Duodenal mucosa (tissue), 2 donors: ENCODE data around the gene ABLIM2.

ENCODE experiments used
- H3K27ac ChIP-seq: one replicate; pipeline ENCODE4 v1.7.0; 2013; ENCODE audit warnings: low read depth, low read length
- H3K27me3 ChIP-seq, 2 donors: one replicate each; pipeline ENCODE4 v1.7.0; 2013; ENCODE audit warnings: low read length in 2 of 2, control low read depth in 1 of 2; ENCODE audit not compliant: insufficient read depth in 2 of 2, control insufficient read depth in 1 of 2
- H3K36me3 ChIP-seq, 2 donors: one replicate each; pipeline ENCODE4 v1.7.0; 2013; ENCODE audit warnings: low read length in 2 of 2, control low read depth in 1 of 2; ENCODE audit not compliant: insufficient read depth in 2 of 2, control insufficient read depth in 1 of 2
- H3K4me1 ChIP-seq, 2 donors: one replicate each; pipeline ENCODE4 v1.7.0; 2013; ENCODE audit warnings: low read length in 2 of 2, control low read depth in 1 of 2; ENCODE audit not compliant: insufficient read depth in 2 of 2, control insufficient read depth in 1 of 2
- H3K4me3 ChIP-seq, 2 donors: one replicate each; pipeline ENCODE4 v1.7.0; 2013; ENCODE audit warnings: low read length in 2 of 2, low read depth in 1 of 2
- H3K9ac ChIP-seq, 2 donors: one replicate each; pipeline ENCODE4 v1.7.0; 2013; ENCODE audit warnings: low read length in 2 of 2, low read depth in 1 of 2
- H3K9me3 ChIP-seq, 2 donors: one replicate each; pipeline ENCODE4 v1.7.0; 2013; ENCODE audit warnings: low read length in 2 of 2, control low read depth in 1 of 2; ENCODE audit not compliant: control insufficient read depth in 1 of 2

The ABLIM2 gene

GRCh38 chr4:8168232-8168631 lies 9.6 kb upstream of the ABLIM2 start:
- Histone ChIP-seq H3K9ac (no peak overlapping the region), H3K36me3 (no peaks in the 10 kb centered on the region), H3K27ac (no peak overlapping the region), H3K4me3 (no peak overlapping the region), H3K27me3 (no peaks in the 10 kb centered on the region), H3K9me3 (peaks cover 8% of the 10 kb centered on the region in 2 donors), H3K4me1 (no peaks in the 10 kb centered on the region)

- H3K27ac ChIP-seq, result no peak overlapping the region
- H3K36me3 ChIP-seq, result no peaks in the 10 kb centered on the region
- no peaks in the 10 kb centered on the region for H3K27me3 ChIP-seq
- H3K9ac ChIP-seq, result no peak overlapping the region
- peaks cover 8% of the 10 kb centered on the region in 2 donors for H3K9me3 ChIP-seq
- H3K4me1 ChIP-seq, result no peaks in the 10 kb centered on the region
- H3K4me3 ChIP-seq, result no peak overlapping the region
These were observed 9.2 kb upstream of the ABLIM2 start for GRCh38 chr4:8167815-8168214.

- no peak overlapping the region for H3K27ac ChIP-seq
- H3K9me3 ChIP-seq, result peaks cover 8% of the 10 kb centered on the region in 2 donors
- no peak overlapping the region for H3K4me3 ChIP-seq
- H3K27me3 ChIP-seq, result no peaks in the 10 kb centered on the region
- H3K4me1 ChIP-seq, result no peaks in the 10 kb centered on the region
- H3K9ac ChIP-seq, result no peak overlapping the region
- H3K36me3 ChIP-seq, result no peaks in the 10 kb centered on the region
These were observed 8.7 kb upstream of the ABLIM2 start for GRCh38 chr4:8167291-8167690.

- Histone ChIP-seq H3K36me3 (no peaks in the 10 kb centered on the region), H3K27ac (no peak overlapping the region), H3K27me3 (no peaks in the 10 kb centered on the region), H3K4me1 (no peaks in the 10 kb centered on the region), H3K4me3 (no peak overlapping the region), H3K9me3 (peaks cover 8% of the 10 kb centered on the region in 2 donors), H3K9ac (no peak overlapping the region)
These were observed 6.8 kb upstream of the ABLIM2 start for GRCh38 chr4:8165374-8165896.

- H3K9me3 ChIP-seq, result peaks cover 8% of the 10 kb centered on the region in 2 donors
- H3K27me3 ChIP-seq, result no peaks in the 10 kb centered on the region
- no peak overlapping the region for H3K9ac ChIP-seq
- no peaks in the 10 kb centered on the region for H3K36me3 ChIP-seq
- H3K4me1 ChIP-seq, result peaks cover 0 to 2% of the 10 kb centered on the region in 2 donors
- no peak overlapping the region for H3K4me3 ChIP-seq
- H3K27ac ChIP-seq, result no peak overlapping the region
These were observed 6.1 kb upstream of the ABLIM2 start for GRCh38 chr4:8164687-8165086.

GRCh38 chr4:8164194-8164565 lies 5.6 kb upstream of the ABLIM2 start:
- H3K4me3 ChIP-seq, result no peak overlapping the region
- H3K4me1 ChIP-seq, result peaks cover 0 to 7% of the 10 kb centered on the region in 2 donors
- H3K27me3 ChIP-seq, result no peaks in the 10 kb centered on the region

GRCh38 chr4:8163436-8164193 lies 5.0 kb upstream of the ABLIM2 start:
- peaks cover 4% of the 10 kb centered on the region in 2 donors for H3K9me3 ChIP-seq
- H3K27ac ChIP-seq, result no peak overlapping the region
- H3K4me1 ChIP-seq, result peaks cover 0 to 9% of the 10 kb centered on the region in 2 donors
- H3K4me3 ChIP-seq, result no peak overlapping the region
- no peaks in the 10 kb centered on the region for H3K27me3 ChIP-seq
- H3K9ac ChIP-seq, result no peak overlapping the region
- H3K36me3 ChIP-seq, result no peaks in the 10 kb centered on the region

More at GRCh38 chr4:8164194-8164565, 5.6 kb upstream of the ABLIM2 start:
- H3K9me3 ChIP-seq, result peaks cover 8% of the 10 kb centered on the region in 2 donors
- no peak overlapping the region for H3K27ac ChIP-seq
- no peaks in the 10 kb centered on the region for H3K36me3 ChIP-seq
- no peak overlapping the region for H3K9ac ChIP-seq

- Histone ChIP-seq H3K9me3 (no peaks in the 10 kb centered on the region), H3K4me3 (no peak overlapping the region), H3K27ac (no peak overlapping the region), H3K9ac (no peak overlapping the region), H3K4me1 (peaks cover 0 to 13% of the 10 kb centered on the region in 2 donors), H3K27me3 (peaks cover 0 to 2% of the 10 kb centered on the region in 2 donors), H3K36me3 (no peaks in the 10 kb centered on the region)
These were observed 4.4 kb upstream of the ABLIM2 start for GRCh38 chr4:8163026-8163425.

- no peak overlapping the region for H3K9ac ChIP-seq
- H3K4me1 ChIP-seq, result peaks cover 0 to 17% of the 10 kb centered on the region in 2 donors
- H3K27me3 ChIP-seq, result peaks cover 0 to 6% of the 10 kb centered on the region in 2 donors
- no peaks in the 10 kb centered on the region for H3K9me3 ChIP-seq
- H3K27ac ChIP-seq, result no peak overlapping the region
- no peaks in the 10 kb centered on the region for H3K36me3 ChIP-seq
- H3K4me3 ChIP-seq, result no peak overlapping the region
These were observed 4.0 kb upstream of the ABLIM2 start for GRCh38 chr4:8162625-8163024.

GRCh38 chr4:8160572-8160971 lies 2.0 kb upstream of the ABLIM2 start:
- H3K36me3 ChIP-seq, result no peaks in the 10 kb centered on the region
- H3K9ac ChIP-seq, result no peak overlapping the region
- H3K27me3 ChIP-seq, result peaks cover 0 to 11% of the 10 kb centered on the region in 2 donors
- H3K9me3 ChIP-seq, result no peaks in the 10 kb centered on the region
- no peak overlapping the region for H3K27ac ChIP-seq
- H3K4me3 ChIP-seq, result no peak overlapping the region
- H3K4me1 ChIP-seq, result peaks cover 0 to 22% of the 10 kb centered on the region in 2 donors
